GM12878 (cell line): ENCODE results near the gene SNAI1. TPM values are rescaled to one million over a fixed set of nuclear protein-coding genes. Genes with fewer than 3 reads are reported as not detected.

Source experiments
- ATAC-seq: fragments of 200-7000 bp; cut with Tn5 transposase; 3 replicates; pipeline ENCODE4 v1.9.1; 2020; ENCODE audit warnings: mild to moderate bottlenecking, moderate library complexity
- BruUV-seq: library from RNA; stranded (reverse); fragments of 400-500 nt; replicated peaks from 2 replicates; lab custom pipeline; 2021; lab: Mats Ljungman, UMichigan
- CTCF ChIA-PET: fragments of 300-600 bp; sonication (Branson Sonifier 250); formaldehyde crosslinking; extraction: SDS; loops from one replicate; lab custom pipeline; 2021; ENCODE audit warnings: inconsistent platforms; lab: Yijun Ruan, JAX
- POLR2A ChIA-PET: fragments of 350-600 bp; formaldehyde crosslinking; extraction: SDS; loops from one replicate; lab custom pipeline; 2021; ENCODE audit warnings: inconsistent platforms; lab: Charles Lee
- RAD21 ChIA-PET: fragments of 300-600 bp; sonication (Branson Sonifier 250); formaldehyde crosslinking; loops from one replicate; lab custom pipeline; 2023; ENCODE audit warnings: antibody characterized with exemption; ENCODE audit not compliant: unreplicated experiment; lab: Charles Lee
- SMC1A ChIA-PET: fragments of 300-600 bp; sonication (Branson Sonifier 250); formaldehyde crosslinking; loops from one replicate; lab custom pipeline; 2023; ENCODE audit not compliant: unreplicated experiment, uncharacterized antibody; lab: Charles Lee
- DNase-seq: peaks from one replicate; pipeline ENCODE4 v3.0.0-alpha.2; 2011; ENCODE audit warnings: low read depth, low spot score
- FAIRE-seq: peaks from 3 replicates; lab custom pipeline; 2011; peaks lifted over from hg19 to GRCh38; lab: Jason Lieb, UNC
- H2AFZ ChIP-seq: 2 replicates; pipeline ENCODE4 v1.6.0; 2011; ENCODE audit warnings: low read depth, low read length, control low read depth; ENCODE audit not compliant: control insufficient read depth
- H3K27ac ChIP-seq: 2 replicates; pipeline ENCODE4 v1.5.1; 2011; ENCODE audit warnings: control low read depth; ENCODE audit not compliant: control insufficient read depth, insufficient read depth
- H3K27me3 ChIP-seq, 2 experiments: replicated peaks in 1 of 2; 2 replicates each; pipeline versions ENCODE4 v1.6.0 to v1.6.1; 2011; ENCODE audit warnings: low read length in 1 of 2; ENCODE audit not compliant: control insufficient read depth in 2 of 2, insufficient read depth in 2 of 2
- H3K36me3 ChIP-seq, 2 experiments: 2 replicates each; pipeline ENCODE4 v1.5.1; 2011; ENCODE audit warnings: low read length in 1 of 2; ENCODE audit not compliant: control insufficient read depth in 2 of 2, insufficient read depth in 2 of 2
- H3K4me1 ChIP-seq: 2 replicates; pipeline ENCODE4 v1.6.1; 2011; ENCODE audit warnings: mild to moderate bottlenecking, low read length, moderate library complexity, mixed read lengths; ENCODE audit not compliant: control insufficient read depth, insufficient read depth
- H3K4me2 ChIP-seq: 2 replicates; pipeline ENCODE4 v1.6.0; 2011; ENCODE audit warnings: control low read depth; ENCODE audit not compliant: control insufficient read depth, insufficient read depth
- H3K4me3 ChIP-seq: fragments of 200-600 bp; sonication (generic); 2 replicates; pipeline ENCODE4 v1.5.1; 2016
- H3K79me2 ChIP-seq: 2 replicates; pipeline ENCODE4 v1.6.0; 2011; ENCODE audit warnings: low read length; ENCODE audit not compliant: control insufficient read depth, insufficient read depth
- H3K9ac ChIP-seq: 2 replicates; pipeline ENCODE4 v1.8.0; 2011; ENCODE audit warnings: low read length, control low read depth, mixed read lengths; ENCODE audit not compliant: control insufficient read depth, insufficient read depth
- H3K9me3 ChIP-seq: replicated peaks from 3 replicates; pipeline ENCODE4 v1.5.1; 2011; ENCODE audit warnings: mild to moderate bottlenecking, low read length; ENCODE audit not compliant: control insufficient read depth, insufficient read depth
- H4K20me1 ChIP-seq: 2 replicates; pipeline ENCODE4 v1.6.0; 2011; ENCODE audit not compliant: control insufficient read depth, insufficient read depth
- CHD2 ChIP-seq: IDR thresholded peaks from 2 replicates; pipeline ENCODE4 v1.6.1; 2011; ENCODE audit warnings: low read depth, low read length, improper control_type of control experiment, borderline replicate concordance
- CHD4 ChIP-seq: fragments of 200-600 bp; sonication (generic); IDR thresholded peaks from 2 replicates; pipeline ENCODE4 v1.6.1; 2016; ENCODE audit warnings: mild to moderate bottlenecking
- ELK1 ChIP-seq: IDR thresholded peaks from 2 replicates; pipeline ENCODE4 v1.6.1; 2012; ENCODE audit warnings: low read depth, low read length, improper control_type of control experiment
- HDAC2 ChIP-seq: fragments of 200-600 bp; sonication (generic); IDR thresholded peaks from 2 replicates; pipeline ENCODE4 v1.6.1; 2017
- MYC ChIP-seq: IDR thresholded peaks from 2 replicates; pipeline ENCODE4 v1.6.1; 2011; ENCODE audit warnings: mild to moderate bottlenecking, low read length, moderate library complexity, inconsistent platforms; ENCODE audit not compliant: insufficient read depth, insufficient replicate concordance, insufficient read length, severe bottlenecking
- NRF1 ChIP-seq: conservative IDR thresholded peaks from 2 replicates; pipeline ENCODE4 v1.6.1; 2011; ENCODE audit warnings: mild to moderate bottlenecking, low read depth, low read length, improper control_type of control experiment
- ZNF274 ChIP-seq: IDR thresholded peaks from one replicate; pipeline ENCODE4 v1.8.0; 2011; ENCODE audit not compliant: insufficient read length, insufficient read depth
- ZNF384 ChIP-seq: IDR thresholded peaks from 2 replicates; pipeline ENCODE4 v1.6.1; 2012; ENCODE audit warnings: low read depth, mild to moderate bottlenecking, low read length, improper control_type of control experiment, borderline replicate concordance
- ZZZ3 ChIP-seq: IDR thresholded peaks from 2 replicates; pipeline ENCODE4 v1.6.1; 2011; ENCODE audit warnings: low read depth; ENCODE audit not compliant: control insufficient read depth, insufficient read length
- WGBS: methylation state at CpG from one replicate; pipeline ENCODE4 v1.1.6; 2016; ENCODE audit warnings: low lambda C conversion rate; ENCODE audit not compliant: insufficient replicate concordance, insufficient coverage; ENCODE audit errors: missing lambda C conversion rate; 5-methylcytosine and 5-hydroxymethylcytosine counted together
- in situ Hi-C: fragments of 300-500 bp; cut with MboI; formaldehyde crosslinking; loops from 9 replicates; pipeline ENCODE4 v1.14.3; 2018; ENCODE audit warnings: mixed read lengths
- intact Hi-C: fragments of 100-400 bp; cut with micrococcal nuclease; formaldehyde crosslinking; loops from one replicate; pipeline ENCODE4 v1.14.2; 2022; ENCODE audit not compliant: unreplicated experiment
- polyA plus RNA-seq, 11 experiments: library from polyadenylated mRNA; depleted of rRNA in 4 of 11; unstranded in 6 of 11; stranded (reverse) in 5 of 11; fragments of >200 nt; fragmentation: Nextera tagmentation in 4 of 11; fragmentation: Illumina TruSeq in 1 of 11; extraction: Ambion mirVana in 4 of 11; extraction: Trizol in 1 of 11; gene quantifications; 1 replicate in 1 of 11; 2 replicates in 10 of 11; pipeline versions ENCODE4 v1.2.1 to v1.2.3, GENCODE V29; 2011 to 2016; ENCODE audit warnings: inconsistent platforms in 2 of 11, missing spikeins in 2 of 11, low read depth in 1 of 11
- total RNA-seq, 4 experiments: library from RNA; depleted of rRNA in 3 of 4; stranded (reverse); fragments of >200 nt in 3 of 4; fragmentation: Illumina TruSeq in 1 of 4; extraction: Trizol in 1 of 4; gene quantifications; 2 replicates each; pipeline versions ENCODE4 v1.2.1 to v1.2.3, GENCODE V29; 2013 to 2021

SNAI1 gene
- total and polyA plus RNA-seq, 10 of the 15 experiments (the other 5 are each of a cell fraction or from before 2014, with no cell fraction given): 0.11 to 0.79 (median 0.24) TPM; not detected in 2

GRCh38 chr20:49980140-49981008 is 2.4 kb upstream of the SNAI1 start:
- H3K4me1 ChIP-seq: no peaks in the 10 kb centered on the region; the same call in 1 of the 2 replicates
- no peaks in the 10 kb centered on the region for H3K36me3 ChIP-seq
- no peaks in the 10 kb centered on the region for H4K20me1 ChIP-seq
- no peak overlapping the region for H3K9ac ChIP-seq
- ChIA-PET RAD21 (interaction anchor here (0.7 to 11.4 kb wide), 5 partner anchors 42 to 197 kb away, joined by 3 to 234 read pairs (median 3); no protein-coding TSS in a partner anchor), POLR2A (interaction anchor here (0.7 to 0.9 kb wide), 2 partner anchors 22 to 129 kb away, joined by 3 to 5 read pairs; no protein-coding TSS in a partner anchor), SMC1A (interaction anchor here (0.6 to 4.6 kb wide), 8 partner anchors 43 to 188 kb away, joined by 3 to 93 read pairs (median 4); no protein-coding TSS in a partner anchor), CTCF (interaction anchor here (0.7 to 14.7 kb wide), 22 partner anchors 8 to 198 kb away, joined by 3 to 369 read pairs (median 6); no protein-coding TSS in a partner anchor)
- DNase-seq (no peak), ATAC-seq (no peak), FAIRE-seq (no peak)
- BruUV-seq: no TSS peak
- no peaks in the 10 kb centered on the region for H3K9me3 ChIP-seq
- intact Hi-C loops: no loop called here
- no peak overlapping the region for H3K4me3 ChIP-seq
- no peak overlapping the region for H3K4me2 ChIP-seq
- 54% methylated on average over 11 of the region's 11 CpGs for WGBS
- TF ChIP-seq NRF1: no peak
- no peak for TF ChIP-seq ZNF384
- no peak for TF ChIP-seq ZNF274
- no peak for TF ChIP-seq CHD2
- no peak for TF ChIP-seq ZZZ3
- TF ChIP-seq ELK1: no peak
- TF ChIP-seq MYC: no peak
- TF ChIP-seq CHD4: no peak
- TF ChIP-seq HDAC2: no peak
- H3K27me3 ChIP-seq: no peaks in the 10 kb centered on the region
- no peak overlapping the region for H3K27ac ChIP-seq
- H2AFZ ChIP-seq: no peak overlapping the region
- H3K79me2 ChIP-seq: no peaks in the 10 kb centered on the region
- in situ Hi-C loops: loop anchor here (5.0 kb wide), 2 partner anchors 92 to 187 kb away; no protein-coding TSS in a partner anchor
